Type B pancreatic cell (in vitro differentiated cells): Measurements from ENCODE around the gene VPS37D. TPM values are rescaled to one million over a fixed set of nuclear protein-coding genes. Genes with fewer than 3 reads are reported as not detected.

Source experiments
- DNase-seq: peaks from one replicate; pipeline ENCODE4 v3.0.0; 2021; ENCODE audit warnings: mixed read lengths; ENCODE audit not compliant: unreplicated experiment; ENCODE audit errors: extremely low spot score
- H3K27ac Mint-ChIP-seq: 2 replicates; pipeline ENCODE4 v1.8.0; 2021; ENCODE audit warnings: mild to moderate bottlenecking, mixed read lengths
- H3K27me3 Mint-ChIP-seq: 2 replicates; pipeline ENCODE4 v1.8.0; 2021; ENCODE audit warnings: mixed read lengths
- H3K36me3 Mint-ChIP-seq: 2 replicates; pipeline ENCODE4 v1.8.0; 2021; ENCODE audit warnings: mixed read lengths
- H3K4me1 Mint-ChIP-seq: one replicate; pipeline ENCODE4 v1.8.0; 2021; ENCODE audit warnings: mixed read lengths; ENCODE audit not compliant: unreplicated experiment
- H3K4me3 Mint-ChIP-seq: 2 replicates; pipeline ENCODE4 v1.8.0; 2021; ENCODE audit warnings: mild to moderate bottlenecking, mixed read lengths
- H3K9me3 Mint-ChIP-seq: 2 replicates; pipeline ENCODE4 v1.8.0; 2021; ENCODE audit warnings: mixed read lengths
- CTCF ChIP-seq: fragments of 200-600 bp; sonication (generic); conservative IDR thresholded peaks from 2 replicates; pipeline ENCODE4 v1.5.0; 2021; ENCODE audit warnings: antibody characterized with exemption, mild to moderate bottlenecking
- total RNA-seq: library from RNA; stranded (reverse); gene quantifications from 2 replicates; pipeline ENCODE4 v1.2.1, GENCODE V29; 2021; ENCODE audit warnings: low replicate concordance

VPS37D gene
- total RNA-seq, 1 donor from 2014 or later = 12.9 TPM

- no peak for TF ChIP-seq CTCF
- no peak overlapping the region for H3K4me3 Mint-ChIP-seq
- no peak overlapping the region for H3K27ac Mint-ChIP-seq
- no peaks in the 10 kb centered on the region for H3K4me1 Mint-ChIP-seq
- DNase-seq = no peak
- no peaks in the 10 kb centered on the region for H3K9me3 Mint-ChIP-seq
- H3K27me3 Mint-ChIP-seq = peaks cover 60% of the 10 kb centered on the region
- no peaks in the 10 kb centered on the region for H3K36me3 Mint-ChIP-seq
Observed at GRCh38 chr7:73628504-73628903, 39.1 kb upstream of the VPS37D start.

DNA sequence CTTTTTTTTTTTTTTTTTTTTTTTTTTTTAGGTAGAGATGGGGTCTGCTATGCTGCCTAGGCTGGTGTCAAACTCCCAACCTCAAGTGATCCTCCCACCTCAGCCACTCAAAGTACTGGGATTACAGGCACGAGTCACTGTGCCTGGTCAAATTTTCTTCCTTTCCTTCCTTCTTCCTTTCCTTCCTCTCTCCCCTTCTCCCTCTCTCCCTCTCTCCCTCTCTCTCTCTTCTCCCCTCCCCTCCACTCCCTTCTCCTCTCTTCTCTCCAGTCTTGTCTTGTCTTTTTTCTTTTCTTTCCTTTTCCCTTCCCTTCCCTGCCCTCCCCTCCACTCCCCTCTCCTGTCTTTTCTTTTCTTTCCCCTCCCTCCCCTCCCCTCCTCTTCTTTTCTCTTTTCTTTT, 36.1 kb upstream of the VPS37D start:
- Mint-ChIP-seq H3K27me3 (peaks cover 54% of the 10 kb centered on the region), H3K4me1 (no peaks in the 10 kb centered on the region), H3K36me3 (no peaks in the 10 kb centered on the region), H3K9me3 (no peaks in the 10 kb centered on the region), H3K4me3 (no peak overlapping the region), H3K27ac (no peak overlapping the region)
- no peak for DNase-seq
- no peak for TF ChIP-seq CTCF

DNA sequence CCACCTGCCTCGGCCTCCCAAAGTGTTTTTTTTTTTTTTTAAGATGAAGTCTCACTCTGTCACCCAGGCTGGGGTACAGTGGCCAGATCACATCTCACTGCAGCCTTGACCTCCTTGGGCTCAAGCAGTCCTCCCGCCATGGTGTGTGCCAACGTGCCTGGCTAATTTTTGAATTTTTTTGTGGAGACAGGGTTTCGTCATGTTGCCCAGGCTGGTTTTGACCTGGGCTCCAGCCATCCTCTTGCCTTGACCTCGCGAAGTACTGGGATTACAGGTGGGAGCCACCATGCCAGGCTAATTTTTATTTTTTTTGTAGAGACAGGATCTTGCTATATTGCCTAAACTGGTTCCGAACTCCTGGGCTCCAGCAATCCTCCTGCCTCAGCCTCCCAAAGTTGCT, 34.3 kb upstream of the VPS37D start:
- TF ChIP-seq CTCF = no peak
- Mint-ChIP-seq H3K4me1 (no peaks in the 10 kb centered on the region), H3K9me3 (no peaks in the 10 kb centered on the region)

GRCh38 chr7:73633844-73634243, 33.8 kb upstream of the VPS37D start:
- no peaks in the 10 kb centered on the region for H3K36me3 Mint-ChIP-seq
- no peak overlapping the region for H3K4me3 Mint-ChIP-seq
- TF ChIP-seq CTCF = no peak

More for the DNA sequence above, 34.3 kb upstream of the VPS37D start:
- Mint-ChIP-seq H3K27me3 (peaks cover 39% of the 10 kb centered on the region), H3K36me3 (no peaks in the 10 kb centered on the region), H3K27ac (no peak overlapping the region), H3K4me3 (no peak overlapping the region)
- no peak for DNase-seq

GRCh38 chr7:73635428-73636200, 32.0 kb upstream of the VPS37D start:
- Mint-ChIP-seq H3K27me3 (peaks cover 24% of the 10 kb centered on the region), H3K9me3 (no peaks in the 10 kb centered on the region), H3K27ac (no peak overlapping the region), H3K4me1 (no peaks in the 10 kb centered on the region), H3K36me3 (no peaks in the 10 kb centered on the region), H3K4me3 (no peak overlapping the region)
- no peak for DNase-seq
- no peak for TF ChIP-seq CTCF

More at GRCh38 chr7:73633844-73634243, 33.8 kb upstream of the VPS37D start:
- Mint-ChIP-seq H3K27me3 (peaks cover 33% of the 10 kb centered on the region), H3K4me1 (no peaks in the 10 kb centered on the region), H3K27ac (no peak overlapping the region), H3K9me3 (no peaks in the 10 kb centered on the region)
- no peak for DNase-seq
